ENCODE measurements around the gene PPP1R36. TPM values are rescaled to one million over a fixed set of nuclear protein-coding genes. Genes with fewer than 3 reads are reported as not detected.

Gene PPP1R36
- total and polyA plus RNA-seq, 2 donors (not counting 1 experiment from before 2014, with no cell fraction given), result 0.87 to 1.3 TPM

- Histone ChIP-seq H3K9me3 (ENCODE audit: control insufficient read depth, insufficient read depth, low read depth, low read length) (no peaks in the 10 kb centered on the region), H4K20me1 (ENCODE audit: control insufficient read depth, extremely low read depth, insufficient read depth, low read length) (peaks cover 12% of the 10 kb centered on the region), H3K27me3 (ENCODE audit: control insufficient read depth, insufficient read depth, low read length) (no peaks in the 10 kb centered on the region), H3K27ac (ENCODE audit: insufficient read depth, low read length) (peak within 1 kb of the TSS; percentile 98), H3K36me3 (ENCODE audit: control insufficient read depth, insufficient read depth, low read length) (no peaks in the 10 kb centered on the region), H3K79me2 (ENCODE audit: control insufficient read depth, insufficient read depth, low read length) (peaks cover 61% of the 10 kb centered on the region), H3K9ac (ENCODE audit: insufficient read depth, low read length) (peak within 1 kb of the TSS; percentile 97), H3K4me1 (ENCODE audit: control insufficient read depth, extremely low read depth, insufficient read depth, low read length) (peaks cover 13% of the 10 kb centered on the region), H2AFZ (ENCODE audit: low read length) (no peak within 1 kb of the TSS), H3K4me2 (ENCODE audit: extremely low read depth, insufficient read depth, low read length) (peak within 1 kb of the TSS; percentile 92), H3K4me3 (replicated peaks in 1 of 4; ENCODE audit: control extremely low read depth in 1 of 4, insufficient read depth in 1 of 4, low read depth in 3 of 4, low read length in 4 of 4) (peak within 1 kb of the TSS; percentile 73 to 90 (median 88))
- TF ChIP-seq CTCF (conservative IDR thresholded peaks at IDR 0.05 in 1 of 2, IDR thresholded peaks at IDR 0.05 in 1 of 2; ENCODE audit: low read depth in 1 of 2, low read length in 2 of 2) (no peak), EZH2 (IDR thresholded peaks at IDR 0.05; ENCODE audit: low read length, missing control alignments) (no peak)
- DNase-seq (ENCODE audit: low read depth in 2 of 2), result peak; percentile 85 to 91
These were observed 45.4 kb upstream of the PPP1R36 start, which contains the start of gene ZBTB1 for GRCh38 chr14:64504310-64504896. Gene ZBTB1, plus strand, starts transcription at chr14:64504770. Its CDS starts 16,735 bp downstream, at chr14:64521505.

- peak; percentile 86 for DNase-seq (ENCODE audit: low read depth in 2 of 2)
- Histone ChIP-seq H3K27me3 (ENCODE audit: control insufficient read depth, insufficient read depth, low read length) (no peaks in the 10 kb centered on the region), H2AFZ (ENCODE audit: low read length) (no peak overlapping the region), H4K20me1 (ENCODE audit: control insufficient read depth, extremely low read depth, insufficient read depth, low read length) (peaks cover 12% of the 10 kb centered on the region), H3K4me1 (ENCODE audit: control insufficient read depth, extremely low read depth, insufficient read depth, low read length) (peaks cover 13% of the 10 kb centered on the region), H3K4me2 (ENCODE audit: extremely low read depth, insufficient read depth, low read length) (peak overlapping the region; percentile 92), H3K27ac (ENCODE audit: insufficient read depth, low read length) (peak overlapping the region; percentile 98), H3K36me3 (ENCODE audit: control insufficient read depth, insufficient read depth, low read length) (no peaks in the 10 kb centered on the region), H3K9me3 (ENCODE audit: control insufficient read depth, insufficient read depth, low read depth, low read length) (no peaks in the 10 kb centered on the region), H3K4me3 (replicated peaks in 1 of 4; ENCODE audit: control extremely low read depth in 1 of 4, insufficient read depth in 1 of 4, low read depth in 3 of 4, low read length in 4 of 4) (peak overlapping the region; percentile 73 to 90 (median 80)), H3K9ac (ENCODE audit: insufficient read depth, low read length) (peak overlapping the region; percentile 97), H3K79me2 (ENCODE audit: control insufficient read depth, insufficient read depth, low read length) (peaks cover 66% of the 10 kb centered on the region)
- no peak for TF ChIP-seq EZH2 (IDR thresholded peaks at IDR 0.05; ENCODE audit: low read length, missing control alignments)
- TF ChIP-seq CTCF (conservative IDR thresholded peaks at IDR 0.05 in 1 of 2, IDR thresholded peaks at IDR 0.05 in 1 of 2; ENCODE audit: low read depth in 1 of 2, low read length in 2 of 2), result no peak
These were observed 44.6 kb upstream of the PPP1R36 start for GRCh38 chr14:64504897-64505794.

- Histone ChIP-seq H3K4me1 (ENCODE audit: control insufficient read depth, extremely low read depth, insufficient read depth, low read length) (peaks cover 11% of the 10 kb centered on the region), H3K4me2 (ENCODE audit: extremely low read depth, insufficient read depth, low read length) (peak overlapping the region; percentile 27), H3K36me3 (ENCODE audit: control insufficient read depth, insufficient read depth, low read length) (no peaks in the 10 kb centered on the region), H3K27ac (ENCODE audit: insufficient read depth, low read length) (peak overlapping the region; percentile 41), H2AFZ (ENCODE audit: low read length) (no peak overlapping the region), H4K20me1 (ENCODE audit: control insufficient read depth, extremely low read depth, insufficient read depth, low read length) (peaks cover 14% of the 10 kb centered on the region), H3K79me2 (ENCODE audit: control insufficient read depth, insufficient read depth, low read length) (peaks cover 78% of the 10 kb centered on the region), H3K9me3 (ENCODE audit: control insufficient read depth, insufficient read depth, low read depth, low read length) (no peaks in the 10 kb centered on the region), H3K9ac (ENCODE audit: insufficient read depth, low read length) (no peak overlapping the region), H3K4me3 (replicated peaks in 1 of 4; ENCODE audit: control extremely low read depth in 1 of 4, insufficient read depth in 1 of 4, low read depth in 3 of 4, low read length in 4 of 4) (peak overlapping the region; percentile 0 to 86 (median 12)), H3K27me3 (ENCODE audit: control insufficient read depth, insufficient read depth, low read length) (no peaks in the 10 kb centered on the region)
- TF ChIP-seq CTCF (conservative IDR thresholded peaks at IDR 0.05 in 1 of 2, IDR thresholded peaks at IDR 0.05 in 1 of 2; ENCODE audit: low read depth in 1 of 2, low read length in 2 of 2) (no peak), EZH2 (IDR thresholded peaks at IDR 0.05; ENCODE audit: low read length, missing control alignments) (no peak)
- no peak for DNase-seq (ENCODE audit: low read depth in 2 of 2)
These were observed 43.0 kb upstream of the PPP1R36 start for GRCh38 chr14:64506721-64507120.

Data from fibroblast of lung (primary cell).